B cell (primary cell): Measurements from ENCODE around the gene IYD.

Source experiments
- EZH2 ChIP-seq: IDR thresholded peaks from 2 replicates; pipeline ENCODE4 v1.6.1; 2012; ENCODE audit warnings: borderline replicate concordance, low read depth, mild to moderate bottlenecking, moderate library complexity, low read length; ENCODE audit not compliant: insufficient read depth, poor library complexity, severe bottlenecking
- TF ChIP-seq, protein P1 (sequence below): fragments of 200-600 bp; IDR thresholded peaks from one replicate; pipeline ENCODE4 v1.8.0; 2022; ENCODE audit warnings: antibody characterized with exemption, mild to moderate bottlenecking

- TF ChIP-seq, protein P1, sequence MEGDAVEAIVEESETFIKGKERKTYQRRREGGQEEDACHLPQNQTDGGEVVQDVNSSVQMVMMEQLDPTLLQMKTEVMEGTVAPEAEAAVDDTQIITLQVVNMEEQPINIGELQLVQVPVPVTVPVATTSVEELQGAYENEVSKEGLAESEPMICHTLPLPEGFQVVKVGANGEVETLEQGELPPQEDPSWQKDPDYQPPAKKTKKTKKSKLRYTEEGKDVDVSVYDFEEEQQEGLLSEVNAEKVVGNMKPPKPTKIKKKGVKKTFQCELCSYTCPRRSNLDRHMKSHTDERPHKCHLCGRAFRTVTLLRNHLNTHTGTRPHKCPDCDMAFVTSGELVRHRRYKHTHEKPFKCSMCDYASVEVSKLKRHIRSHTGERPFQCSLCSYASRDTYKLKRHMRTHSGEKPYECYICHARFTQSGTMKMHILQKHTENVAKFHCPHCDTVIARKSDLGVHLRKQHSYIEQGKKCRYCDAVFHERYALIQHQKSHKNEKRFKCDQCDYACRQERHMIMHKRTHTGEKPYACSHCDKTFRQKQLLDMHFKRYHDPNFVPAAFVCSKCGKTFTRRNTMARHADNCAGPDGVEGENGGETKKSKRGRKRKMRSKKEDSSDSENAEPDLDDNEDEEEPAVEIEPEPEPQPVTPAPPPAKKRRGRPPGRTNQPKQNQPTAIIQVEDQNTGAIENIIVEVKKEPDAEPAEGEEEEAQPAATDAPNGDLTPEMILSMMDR = no peak
- TF ChIP-seq EZH2 = no peak
These were observed 48.4 kb upstream of the IYD start for GRCh38 chr6:150320442-150320841.
